Gastrocnemius medialis (tissue), 4 donors: Measurements from ENCODE around the gene USP34.

Experiments
- POLR2A ChIP-seq, 2 donors: fragments of 450-650 bp; IDR thresholded peaks; one replicate each; pipeline ENCODE4 v1.6.1; 2017; ENCODE audit warnings: antibody characterized with exemption in 2 of 2, mild to moderate bottlenecking in 2 of 2, moderate library complexity in 2 of 2
- TF ChIP-seq, protein P1 (sequence below), 5 experiments: fragments of 450-650 bp in 3 of 5; fragments of 200-600 bp in 2 of 5; sonication (generic) in 2 of 5; IDR thresholded peaks in 4 of 5; conservative IDR thresholded peaks in 1 of 5; 1 replicate in 4 of 5; 2 replicates in 1 of 5; pipeline ENCODE4 v1.5.1; 2016 to 2019; ENCODE audit warnings: antibody characterized with exemption in 5 of 5, mild to moderate bottlenecking in 3 of 5, moderate library complexity in 3 of 5

GRCh38 chr2:61361068-61361467 is 109.8 kb downstream of the USP34 start:
- TF ChIP-seq, protein P1, sequence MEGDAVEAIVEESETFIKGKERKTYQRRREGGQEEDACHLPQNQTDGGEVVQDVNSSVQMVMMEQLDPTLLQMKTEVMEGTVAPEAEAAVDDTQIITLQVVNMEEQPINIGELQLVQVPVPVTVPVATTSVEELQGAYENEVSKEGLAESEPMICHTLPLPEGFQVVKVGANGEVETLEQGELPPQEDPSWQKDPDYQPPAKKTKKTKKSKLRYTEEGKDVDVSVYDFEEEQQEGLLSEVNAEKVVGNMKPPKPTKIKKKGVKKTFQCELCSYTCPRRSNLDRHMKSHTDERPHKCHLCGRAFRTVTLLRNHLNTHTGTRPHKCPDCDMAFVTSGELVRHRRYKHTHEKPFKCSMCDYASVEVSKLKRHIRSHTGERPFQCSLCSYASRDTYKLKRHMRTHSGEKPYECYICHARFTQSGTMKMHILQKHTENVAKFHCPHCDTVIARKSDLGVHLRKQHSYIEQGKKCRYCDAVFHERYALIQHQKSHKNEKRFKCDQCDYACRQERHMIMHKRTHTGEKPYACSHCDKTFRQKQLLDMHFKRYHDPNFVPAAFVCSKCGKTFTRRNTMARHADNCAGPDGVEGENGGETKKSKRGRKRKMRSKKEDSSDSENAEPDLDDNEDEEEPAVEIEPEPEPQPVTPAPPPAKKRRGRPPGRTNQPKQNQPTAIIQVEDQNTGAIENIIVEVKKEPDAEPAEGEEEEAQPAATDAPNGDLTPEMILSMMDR (IDR thresholded peaks at IDR 0.05 in 4 of 5, conservative IDR thresholded peaks at IDR 0.05 in 1 of 5) = no peak
- TF ChIP-seq POLR2A (IDR thresholded peaks at IDR 0.05) = no peak
